Hepatocyte (in vitro differentiated cells): ENCODE measurements around the gene TOX2. TPM values are rescaled to one million over a fixed set of nuclear protein-coding genes. Genes with fewer than 3 reads are reported as not detected.

Experiments
- DNase-seq: peaks from one replicate; pipeline ENCODE4 v3.0.0-alpha.2; 2016; ENCODE audit warnings: low spot score
- H2AFZ ChIP-seq: fragments of 200-600 bp; sonication (generic); 2 replicates; pipeline ENCODE4 v1.6.0; 2016; ENCODE audit warnings: antibody characterized with exemption, mild to moderate bottlenecking
- H3K27ac ChIP-seq: fragments of 200-600 bp; sonication (generic); 2 replicates; pipeline ENCODE4 v1.5.1; 2016; ENCODE audit warnings: mild to moderate bottlenecking
- H3K27me3 ChIP-seq: fragments of 200-600 bp; sonication (generic); 2 replicates; pipeline ENCODE4 v1.6.1; 2016
- H3K36me3 ChIP-seq: fragments of 200-600 bp; sonication (generic); replicated peaks from 2 replicates; pipeline ENCODE4 v1.5.1; 2016; ENCODE audit warnings: low read depth; ENCODE audit not compliant: insufficient read depth
- H3K4me1 ChIP-seq: fragments of 200-600 bp; sonication (generic); 2 replicates; pipeline ENCODE4 v1.5.1; 2016; ENCODE audit warnings: mild to moderate bottlenecking, moderate library complexity; ENCODE audit not compliant: insufficient read depth
- H3K4me2 ChIP-seq: fragments of 200-600 bp; sonication (generic); 2 replicates; pipeline ENCODE4 v1.6.0; 2016
- H3K4me3 ChIP-seq: fragments of 200-600 bp; sonication (generic); 2 replicates; pipeline ENCODE4 v1.5.1; 2016; ENCODE audit warnings: mild to moderate bottlenecking
- H3K79me2 ChIP-seq: fragments of 200-600 bp; sonication (generic); 2 replicates; pipeline ENCODE4 v1.6.0; 2017; ENCODE audit warnings: mild to moderate bottlenecking
- H3K9me2 ChIP-seq: fragments of 200-600 bp; sonication (generic); replicated peaks from 2 replicates; pipeline ENCODE4 v1.6.0; 2017; ENCODE audit warnings: mild to moderate bottlenecking; ENCODE audit not compliant: insufficient read depth
- H3K9me3 ChIP-seq: fragments of 200-600 bp; sonication (generic); 2 replicates; pipeline ENCODE4 v1.5.1; 2016; ENCODE audit warnings: low read depth, mild to moderate bottlenecking
- H4K20me1 ChIP-seq: fragments of 200-600 bp; sonication (generic); 2 replicates; pipeline ENCODE4 v1.6.0; 2016; ENCODE audit warnings: mild to moderate bottlenecking; ENCODE audit not compliant: insufficient read depth, poor library complexity, severe bottlenecking
- CTCF ChIP-seq: fragments of 200-600 bp; sonication (generic); IDR thresholded peaks from 2 replicates; pipeline ENCODE4 v1.5.1; 2016; ENCODE audit warnings: antibody characterized with exemption, mild to moderate bottlenecking; ENCODE audit not compliant: poor library complexity
- EZH2 ChIP-seq: fragments of 200-600 bp; sonication (generic); IDR thresholded peaks from 2 replicates; pipeline ENCODE4 v1.6.1; 2016; ENCODE audit warnings: antibody characterized with exemption, mild to moderate bottlenecking, borderline replicate concordance
- EZH2phosphoT487 ChIP-seq: fragments of 200-600 bp; sonication (generic); IDR thresholded peaks from one replicate; pipeline ENCODE4 v1.6.1; 2018; ENCODE audit warnings: antibody characterized with exemption, mild to moderate bottlenecking, low read depth, moderate library complexity; ENCODE audit not compliant: unreplicated experiment, severe bottlenecking
- WGBS: methylation state at CpG from one replicate; pipeline ENCODE4 v1.1.6; 2016; ENCODE audit warnings: low lambda C conversion rate; ENCODE audit errors: missing lambda C conversion rate; 5-methylcytosine and 5-hydroxymethylcytosine counted together
- polyA plus RNA-seq: library from polyadenylated mRNA; unstranded; fragments of >200 nt; fragmentation: Nextera tagmentation; extraction: Ambion mirVana; gene quantifications from 2 replicates; pipeline ENCODE4 v1.2.1, GENCODE V29; 2016
- total RNA-seq: library from RNA; depleted of rRNA; stranded (reverse); fragments of >200 nt; gene quantifications from 2 replicates; pipeline ENCODE4 v1.2.3, GENCODE V29; 2014

Gene TOX2
- total and polyA plus RNA-seq, 2 experiments from 2014 or later: 0.87 to 12.1 TPM

GRCh38 chr20:44064501-44065400 lies 150.1 kb downstream of the TOX2 start:
- Histone ChIP-seq H2AFZ (no peak overlapping the region), H3K79me2 (no peaks in the 10 kb centered on the region), H3K27ac (no peak overlapping the region), H3K27me3 (no peaks in the 10 kb centered on the region), H3K4me3 (no peak overlapping the region), H4K20me1 (no peaks in the 10 kb centered on the region), H3K4me1 (no peaks in the 10 kb centered on the region), H3K9me3 (no peaks in the 10 kb centered on the region), H3K36me3 (no peaks in the 10 kb centered on the region), H3K4me2 (no peak overlapping the region), H3K9me2 (no peaks in the 10 kb centered on the region)
- WGBS: 94% methylated on average over 17 of the region's 17 CpGs
- no peak for TF ChIP-seq EZH2phosphoT487
- TF ChIP-seq CTCF: no peak
- no peak for TF ChIP-seq EZH2
- DNase-seq: no peak

GRCh38 chr20:44065401-44066340 lies 151.0 kb downstream of the TOX2 start:
- Histone ChIP-seq H3K9me2 (no peaks in the 10 kb centered on the region), H3K79me2 (no peaks in the 10 kb centered on the region), H3K4me1 (no peaks in the 10 kb centered on the region), H4K20me1 (no peaks in the 10 kb centered on the region), H3K9me3 (no peaks in the 10 kb centered on the region), H3K4me2 (no peak overlapping the region), H3K4me3 (no peak overlapping the region), H3K36me3 (no peaks in the 10 kb centered on the region), H3K27ac (no peak overlapping the region), H2AFZ (no peak overlapping the region), H3K27me3 (no peaks in the 10 kb centered on the region)
- WGBS: 94% methylated on average over 10 of the region's 20 CpGs
- TF ChIP-seq EZH2 (no peak), EZH2phosphoT487 (no peak)
- no peak for DNase-seq

GRCh38 chr20:44066645-44067606 lies 152.3 kb downstream of the TOX2 start:
- WGBS: 93% methylated on average over 14 of the region's 15 CpGs
- Histone ChIP-seq H3K9me2 (no peaks in the 10 kb centered on the region), H3K4me2 (no peak overlapping the region), H3K9me3 (no peaks in the 10 kb centered on the region), H3K36me3 (no peaks in the 10 kb centered on the region), H2AFZ (no peak overlapping the region), H3K27ac (no peak overlapping the region), H3K4me3 (no peak overlapping the region), H3K79me2 (no peaks in the 10 kb centered on the region), H3K4me1 (no peaks in the 10 kb centered on the region), H3K27me3 (no peaks in the 10 kb centered on the region), H4K20me1 (no peaks in the 10 kb centered on the region)
- TF ChIP-seq EZH2phosphoT487 (no peak), EZH2 (no peak), CTCF (no peak)
- no peak for DNase-seq
